ENCODE results near the gene COP1.
A peak's percentile ranks its signal among the peaks of the same experiment; 100 is the strongest.
"Not testable (repeated sequence)": the region's sequence is repeated elsewhere in the genome, so short reads cannot be mapped to it uniquely, and the experiment has no call there.

The COP1 gene

GRCh38 chr1:176206961-176207902 lies at the start of gene COP1:
Gene COP1 (minus strand): TSS chr1:176207286. CDS start chr1:176206978, 308 bp downstream.
- peak; percentile 98 for DNase-seq (ENCODE audit: low spot score)

- no peak for DNase-seq (ENCODE audit: low spot score)
Measured at GRCh38 chr1:176252191-176252590, 45.1 kb upstream of the COP1 start.

GRCh38 chr1:176244851-176245250 lies 37.8 kb upstream of the COP1 start:
- no peak for DNase-seq (ENCODE audit: low spot score)

DNA sequence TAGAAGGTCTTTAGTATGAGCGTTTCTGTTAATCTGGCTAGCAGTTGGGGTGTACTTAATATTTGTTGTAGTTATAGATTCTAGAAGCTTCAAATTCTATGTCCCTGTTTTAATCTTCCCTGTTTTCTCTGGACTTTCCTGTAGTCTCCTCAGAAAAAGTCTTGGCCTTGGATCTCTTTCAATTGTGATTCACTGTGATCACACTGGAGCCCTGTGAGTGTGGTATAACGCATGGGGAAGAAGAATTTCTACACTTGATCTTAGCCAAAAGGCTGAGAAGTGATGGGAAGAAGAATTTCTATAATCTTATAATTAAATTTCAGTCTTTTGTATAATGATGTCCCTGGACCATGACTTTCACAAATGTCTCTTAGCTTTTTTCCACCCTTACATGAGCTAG lies 36.7 kb upstream of the COP1 start:
- no peak for DNase-seq (ENCODE audit: low spot score)

DNA sequence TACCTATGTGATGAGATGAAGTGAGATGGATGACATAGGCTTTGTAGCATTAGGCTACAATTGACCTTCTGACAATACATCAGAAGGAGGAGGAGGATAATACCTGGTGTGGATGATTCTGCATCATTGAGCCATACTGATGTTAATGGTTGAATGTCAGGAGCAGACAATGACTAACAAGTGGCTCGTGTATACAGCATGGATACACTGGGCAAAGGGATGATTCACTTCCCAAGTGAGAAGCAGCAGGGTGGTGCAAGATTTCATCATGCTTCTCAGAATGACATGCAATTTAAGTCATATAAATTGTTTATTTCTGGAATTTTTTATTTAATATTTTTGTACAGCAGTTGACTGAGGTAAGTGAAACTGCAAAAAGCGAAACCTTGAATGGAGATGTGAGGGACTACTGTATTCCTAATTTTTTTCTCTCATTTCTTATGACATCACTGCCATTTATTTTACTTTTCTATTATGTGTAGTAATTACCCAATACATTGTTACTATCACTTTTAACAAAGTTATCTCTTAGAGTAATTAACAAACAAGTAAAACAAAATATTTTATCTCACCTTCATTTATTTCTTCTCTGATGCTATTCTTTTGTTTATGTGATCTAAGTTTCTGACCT lies 34.4 kb upstream of the COP1 start:
- DNase-seq (ENCODE audit: low spot score): peak; percentile 92

- not testable (repeated sequence) for DNase-seq (ENCODE audit: low spot score)
Measured at GRCh38 chr1:176233657-176234056, 26.6 kb upstream of the COP1 start.

DNA sequence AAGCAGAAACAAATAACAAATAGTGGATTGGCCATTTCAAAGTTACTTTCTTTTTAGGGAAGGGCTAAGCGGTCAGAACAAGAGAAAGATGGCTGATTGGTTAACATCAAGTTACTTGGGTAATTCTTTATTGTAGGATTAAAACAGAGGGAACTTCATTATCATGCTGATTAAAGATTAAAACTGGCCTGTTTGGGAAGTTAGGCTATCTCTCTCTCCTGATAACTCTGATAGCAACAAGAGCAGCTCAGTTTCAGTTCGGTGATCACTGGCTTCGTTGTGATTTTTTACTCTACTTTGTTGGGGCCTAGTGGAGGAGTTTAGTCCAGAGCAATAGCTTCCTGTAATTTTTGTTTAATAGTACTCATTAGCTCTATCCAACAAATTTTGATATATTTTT lies 20.5 kb upstream of the COP1 start:
- DNase-seq (ENCODE audit: low spot score): no peak

DNA sequence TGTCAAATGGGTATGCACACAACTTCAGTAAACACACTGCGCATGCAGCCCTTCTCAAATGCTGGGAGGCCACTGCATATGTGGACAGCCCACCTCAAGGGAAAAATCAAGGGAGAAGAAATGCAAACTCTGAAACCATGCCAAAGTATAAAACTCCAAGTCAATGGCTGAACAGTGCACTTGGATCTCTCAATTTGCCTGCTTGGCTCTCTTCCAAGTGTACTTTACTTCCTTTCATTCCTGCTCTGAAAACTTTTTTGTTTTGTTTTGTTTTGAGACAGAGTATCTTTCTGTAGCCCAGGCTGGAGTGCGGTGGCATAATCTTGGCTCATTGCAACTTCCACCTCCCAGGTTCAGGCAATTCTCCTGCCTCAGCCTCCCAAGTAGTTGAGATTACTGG lies 18.8 kb upstream of the COP1 start:
- DNase-seq (ENCODE audit: low spot score): no peak

DNA sequence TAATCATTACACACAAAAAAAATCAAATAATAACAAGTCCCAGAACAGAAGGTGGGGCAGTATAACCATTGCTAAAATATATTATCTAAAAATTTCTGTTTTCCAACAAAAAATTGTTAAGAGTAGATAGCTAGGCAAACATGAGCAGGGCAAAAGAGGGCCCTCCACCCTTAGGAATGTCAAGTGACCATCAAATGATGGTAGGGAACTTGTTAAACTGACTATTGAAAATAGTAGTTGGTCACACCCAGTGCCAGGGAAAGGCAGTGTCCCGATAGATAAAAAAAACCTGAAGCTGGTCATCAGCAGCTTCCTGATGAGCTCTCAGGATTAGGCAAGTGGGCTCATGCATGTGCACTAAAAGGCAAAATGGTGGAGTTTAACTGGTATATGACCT lies 18.4 kb upstream of the COP1 start:
- no peak for DNase-seq (ENCODE audit: low spot score)

GRCh38 chr1:176222196-176222595 lies 15.1 kb upstream of the COP1 start:
- no peak for DNase-seq (ENCODE audit: low spot score)

- no peak for DNase-seq (ENCODE audit: low spot score)
Measured at GRCh38 chr1:176220100-176220689, 13.1 kb upstream of the COP1 start.

GRCh38 chr1:176217461-176218099 lies 10.5 kb upstream of the COP1 start:
- DNase-seq (ENCODE audit: low spot score): no peak

GRCh38 chr1:176216031-176216430 lies 8.9 kb upstream of the COP1 start:
- no peak for DNase-seq (ENCODE audit: low spot score)

DNA sequence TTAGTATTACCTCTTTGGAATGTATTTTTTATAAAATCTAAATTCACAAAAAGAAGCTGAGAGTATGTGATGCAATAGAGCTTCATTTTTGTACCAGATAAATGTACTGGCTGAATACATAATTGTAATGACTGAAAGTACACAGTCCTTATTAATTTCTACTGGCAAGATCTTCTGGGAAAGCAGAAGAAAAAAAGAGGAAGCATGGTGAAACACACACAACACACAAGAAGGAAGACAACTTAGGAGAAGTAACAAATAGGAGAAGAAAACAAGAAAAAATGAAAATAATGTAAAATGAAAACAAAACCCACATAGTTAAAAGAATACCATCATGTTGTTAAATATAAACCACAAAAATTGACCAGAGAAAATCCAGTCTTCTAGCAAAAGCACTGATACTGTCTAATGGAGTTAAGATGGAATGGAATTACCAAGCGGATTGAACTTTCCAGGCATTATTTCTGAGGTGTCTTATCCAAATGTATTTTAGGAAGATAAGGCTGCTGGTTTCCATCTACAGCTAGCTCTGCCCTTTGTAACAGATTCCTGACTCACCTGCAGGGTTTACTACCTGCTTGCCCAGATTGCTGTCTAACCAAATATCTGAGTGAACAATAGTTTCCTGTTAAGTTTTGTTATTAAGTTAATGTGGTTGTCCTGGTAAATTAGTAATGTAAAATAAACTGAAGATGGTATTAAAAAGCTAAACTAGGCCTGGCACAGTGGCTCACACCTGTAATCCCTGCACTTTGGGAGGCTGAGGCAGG lies 4.5 kb upstream of the COP1 start:
- DNase-seq (ENCODE audit: low spot score): peak; percentile 78

GRCh38 chr1:176208034-176208433 lies 948 bp upstream of the COP1 start:
- no peak for DNase-seq (ENCODE audit: low spot score)

DNA sequence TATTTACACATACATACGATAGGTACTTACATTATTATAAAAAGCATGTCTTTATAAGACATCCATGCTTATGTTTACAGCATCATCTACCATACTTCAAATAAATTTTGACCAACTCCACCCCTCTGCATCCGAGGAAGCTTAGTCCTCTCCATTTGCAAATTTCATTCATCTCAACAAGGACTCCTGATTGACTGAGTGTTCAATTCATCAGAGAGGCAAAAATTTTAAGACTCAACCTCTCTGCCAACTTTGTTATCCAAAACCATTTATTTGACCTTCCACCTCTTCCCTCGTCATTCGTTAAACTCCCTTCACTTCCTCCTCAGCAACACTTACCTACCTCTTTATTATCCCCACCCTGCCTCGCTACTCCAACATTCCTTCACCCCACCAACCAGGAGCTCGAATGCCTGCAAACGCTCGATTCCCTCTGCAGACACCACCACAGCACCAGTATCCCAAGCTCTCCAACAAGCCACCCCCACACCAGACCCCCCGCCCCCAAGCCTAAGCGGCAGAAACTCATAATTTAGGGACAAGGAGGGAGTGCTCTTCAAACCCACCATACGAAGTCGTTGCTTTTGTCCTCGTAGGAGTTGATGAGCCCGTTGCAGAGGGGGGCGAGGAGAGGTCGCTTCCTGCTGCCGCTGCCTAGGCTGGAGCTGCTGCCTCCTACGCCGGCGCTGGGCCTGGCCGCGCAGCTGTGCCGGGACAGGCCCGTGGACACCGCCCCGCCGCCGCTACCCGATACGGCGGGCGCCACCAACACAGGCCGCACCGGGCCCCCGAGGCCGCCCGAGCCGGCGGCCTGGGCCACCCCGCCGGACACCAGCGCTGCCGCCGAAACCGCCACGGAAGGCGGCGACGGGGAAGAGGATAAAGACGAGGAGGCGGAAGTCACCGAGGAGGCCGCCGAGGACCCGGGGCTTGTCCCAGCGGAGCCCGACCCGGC lies 803 bp downstream of the COP1 start:
- peak; percentile 69 for DNase-seq (ENCODE audit: low spot score)

GRCh38 chr1:176205332-176205914 lies 1.7 kb downstream of the COP1 start:
- peak; percentile 28 for DNase-seq (ENCODE audit: low spot score)

- DNase-seq (ENCODE audit: low spot score): not testable (repeated sequence)
Measured at GRCh38 chr1:176204655-176205054, 2.4 kb downstream of the COP1 start.

DNA sequence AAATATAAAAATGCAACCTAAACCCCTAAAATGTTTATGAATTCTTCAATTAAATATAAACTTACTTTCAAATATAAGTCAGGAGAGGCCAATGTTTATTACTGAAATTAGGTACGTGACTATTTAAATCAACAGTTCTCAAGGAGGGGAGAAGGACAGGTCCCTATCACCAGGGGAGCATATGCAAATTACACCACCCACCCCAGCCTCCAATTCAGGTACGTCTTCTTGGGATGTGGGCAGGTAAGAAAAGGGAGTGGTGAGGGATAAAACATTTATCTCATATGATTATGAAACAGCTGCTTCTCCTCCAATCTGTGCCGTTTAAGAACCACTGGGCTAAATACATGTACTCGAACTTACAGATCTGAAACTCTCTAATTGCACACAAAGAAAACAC lies 3.4 kb downstream of the COP1 start:
- no peak for DNase-seq (ENCODE audit: low spot score)

GRCh38 chr1:176201568-176201967 lies 5.5 kb downstream of the COP1 start:
- no peak for DNase-seq (ENCODE audit: low spot score)
